ENCODE data around the gene SLC6A11. TPM values are rescaled to one million over a fixed set of nuclear protein-coding genes. Genes with fewer than 3 reads are reported as not detected.

The SLC6A11 gene
- total RNA-seq, 1 experiment from 2014 or later, result 0.85 TPM

DNA sequence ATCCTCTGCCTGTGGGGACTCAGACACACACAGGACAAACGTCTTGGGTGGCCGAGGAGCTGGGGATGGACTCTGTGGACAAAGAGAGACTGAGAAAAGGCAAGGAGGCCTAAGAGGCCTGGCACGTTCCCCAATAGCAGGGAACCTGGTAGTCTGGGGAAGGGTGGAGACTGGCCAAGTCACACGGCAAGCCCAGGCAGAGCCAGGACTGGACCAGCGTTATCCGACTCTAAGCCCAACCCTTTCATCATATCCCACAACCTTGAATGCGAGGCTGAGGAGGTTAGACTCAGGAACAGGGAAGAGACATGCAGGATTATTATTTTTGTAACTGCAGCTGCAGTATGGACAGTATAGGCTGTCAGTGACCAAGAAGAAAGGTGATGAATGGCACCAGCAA lies 53.4 kb downstream of the SLC6A11 start (continued):
- TF ChIP-seq, protein P1, sequence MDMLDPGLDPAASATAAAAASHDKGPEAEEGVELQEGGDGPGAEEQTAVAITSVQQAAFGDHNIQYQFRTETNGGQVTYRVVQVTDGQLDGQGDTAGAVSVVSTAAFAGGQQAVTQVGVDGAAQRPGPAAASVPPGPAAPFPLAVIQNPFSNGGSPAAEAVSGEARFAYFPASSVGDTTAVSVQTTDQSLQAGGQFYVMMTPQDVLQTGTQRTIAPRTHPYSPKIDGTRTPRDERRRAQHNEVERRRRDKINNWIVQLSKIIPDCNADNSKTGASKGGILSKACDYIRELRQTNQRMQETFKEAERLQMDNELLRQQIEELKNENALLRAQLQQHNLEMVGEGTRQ (CRISPR knock-in tag; IDR thresholded peaks at IDR 0.05), result no peak
- TF ChIP-seq NR1H2 (CRISPR knock-in tag; IDR thresholded peaks at IDR 0.05) (no peak), NR2C2 (CRISPR knock-in tag; IDR thresholded peaks at IDR 0.05) (no peak)

DNA sequence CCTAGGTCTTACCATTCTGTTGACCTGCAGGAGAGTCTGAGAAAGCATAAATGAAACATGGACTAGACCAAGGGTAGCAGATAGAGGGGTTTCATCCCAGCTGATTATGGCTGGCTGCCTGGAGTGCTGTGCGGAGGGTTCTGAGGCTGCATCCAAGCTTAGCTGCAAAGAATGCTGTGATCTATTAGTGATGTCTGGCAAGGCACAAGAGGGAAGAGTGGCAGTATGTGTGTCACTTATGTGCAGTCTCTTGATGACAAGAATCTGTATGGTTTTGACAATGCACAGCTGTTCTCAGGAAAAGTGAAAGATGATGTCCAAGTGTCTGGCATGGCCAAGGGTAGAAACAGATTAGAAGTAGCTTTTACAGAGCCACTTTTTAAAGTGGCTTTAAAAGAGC lies 54.3 kb downstream of the SLC6A11 start:
- Mint-ChIP-seq H3K27ac (no peak overlapping the region), H3K27me3 (ENCODE audit: low read depth) (peaks cover 98% of the 10 kb centered on the region), H3K36me3 (no peaks in the 10 kb centered on the region), H3K9me3 (no peaks in the 10 kb centered on the region), H3K4me3 (no peak overlapping the region), H3K4me1 (no peaks in the 10 kb centered on the region)
- TF ChIP-seq NFATC4 (CRISPR knock-in tag; IDR thresholded peaks at IDR 0.05), result no peak
- TF ChIP-seq NR1H2 (CRISPR knock-in tag; IDR thresholded peaks at IDR 0.05), result no peak
- no peak for TF ChIP-seq ESRRA (CRISPR knock-in tag; IDR thresholded peaks at IDR 0.05; ENCODE audit: borderline replicate concordance)
- ChIA-PET CTCF (no interaction called here), POLR2A (no interaction called here)
- ATAC-seq, result no peak
- DNase-seq (ENCODE audit: low spot score), result no peak

DNA sequence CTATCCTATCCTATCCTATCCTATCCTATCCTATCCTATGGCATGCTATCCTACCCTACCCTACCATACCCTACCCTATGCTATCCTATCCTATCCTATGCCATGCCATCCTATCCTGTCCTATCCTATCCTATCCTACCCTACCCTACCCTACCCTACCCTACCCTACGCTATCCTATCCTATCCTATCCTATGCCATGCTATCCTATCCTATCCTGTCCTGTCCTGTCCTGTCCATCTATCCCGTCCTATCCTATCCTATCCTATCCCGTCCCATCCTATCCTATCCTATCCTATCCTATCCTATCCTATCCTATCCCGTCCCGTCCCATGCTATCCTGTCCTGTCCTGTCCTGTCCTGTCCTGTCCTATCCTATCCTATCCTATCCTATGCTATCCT lies 57.4 kb downstream of the SLC6A11 start:
- Mint-ChIP-seq H3K27ac (no peak overlapping the region), H3K9me3 (no peaks in the 10 kb centered on the region), H3K4me1 (no peaks in the 10 kb centered on the region), H3K4me3 (no peak overlapping the region), H3K36me3 (no peaks in the 10 kb centered on the region), H3K27me3 (ENCODE audit: low read depth) (peaks cover 100% of the 10 kb centered on the region)
- DNase-seq (ENCODE audit: low spot score) (no peak), ATAC-seq (no peak; the same call in 1 of the 2 replicates)
- TF ChIP-seq MYBL2 (CRISPR knock-in tag; IDR thresholded peaks at IDR 0.05) (no peak), TCF7 (CRISPR knock-in tag; IDR thresholded peaks at IDR 0.05; ENCODE audit: low read depth) (no peak)
- TF ChIP-seq, protein P2, sequence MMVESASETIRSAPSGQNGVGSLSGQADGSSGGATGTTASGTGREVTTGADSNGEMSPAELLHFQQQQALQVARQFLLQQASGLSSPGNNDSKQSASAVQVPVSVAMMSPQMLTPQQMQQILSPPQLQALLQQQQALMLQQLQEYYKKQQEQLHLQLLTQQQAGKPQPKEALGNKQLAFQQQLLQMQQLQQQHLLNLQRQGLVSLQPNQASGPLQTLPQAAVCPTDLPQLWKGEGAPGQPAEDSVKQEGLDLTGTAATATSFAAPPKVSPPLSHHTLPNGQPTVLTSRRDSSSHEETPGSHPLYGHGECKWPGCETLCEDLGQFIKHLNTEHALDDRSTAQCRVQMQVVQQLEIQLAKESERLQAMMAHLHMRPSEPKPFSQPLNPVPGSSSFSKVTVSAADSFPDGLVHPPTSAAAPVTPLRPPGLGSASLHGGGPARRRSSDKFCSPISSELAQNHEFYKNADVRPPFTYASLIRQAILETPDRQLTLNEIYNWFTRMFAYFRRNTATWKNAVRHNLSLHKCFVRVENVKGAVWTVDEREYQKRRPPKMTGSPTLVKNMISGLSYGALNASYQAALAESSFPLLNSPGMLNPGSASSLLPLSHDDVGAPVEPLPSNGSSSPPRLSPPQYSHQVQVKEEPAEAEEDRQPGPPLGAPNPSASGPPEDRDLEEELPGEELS (CRISPR knock-in tag; IDR thresholded peaks at IDR 0.05), result no peak
- ChIA-PET POLR2A (no interaction called here), CTCF (no interaction called here)

DNA sequence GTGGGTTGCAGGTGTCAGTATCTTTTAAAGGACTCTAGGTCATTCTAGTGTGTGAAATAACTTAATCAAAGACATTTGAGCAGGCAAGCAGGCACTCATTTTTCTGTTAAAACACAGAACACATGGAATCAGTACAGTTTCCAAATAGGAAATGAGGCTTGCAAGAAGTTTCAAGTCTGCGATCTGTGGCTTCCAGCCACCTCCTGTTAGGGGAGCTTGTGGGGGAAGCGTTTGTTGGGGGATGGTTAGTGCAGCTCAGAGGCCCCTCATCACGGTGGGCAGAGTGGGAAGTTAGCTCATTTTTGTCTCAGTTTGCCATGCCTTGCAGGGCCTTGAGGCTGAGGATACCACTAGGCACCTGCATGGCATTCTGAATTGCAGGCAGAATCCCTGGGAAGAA lies 59.9 kb downstream of the SLC6A11 start:
- Mint-ChIP-seq H3K27ac (no peak overlapping the region), H3K9me3 (no peaks in the 10 kb centered on the region), H3K4me1 (no peaks in the 10 kb centered on the region), H3K27me3 (ENCODE audit: low read depth) (peaks cover 100% of the 10 kb centered on the region), H3K4me3 (no peak overlapping the region), H3K36me3 (no peaks in the 10 kb centered on the region)
- ChIA-PET CTCF (interaction anchor here (1.0 to 1.1 kb wide), 4 partner anchors 40 to 137 kb away, joined by 3 to 6 read pairs (median 3); no protein-coding TSS in a partner anchor), POLR2A (no interaction called here)
- ATAC-seq (no peak), DNase-seq (ENCODE audit: low spot score) (no peak)
- TF ChIP-seq ZNF263 (CRISPR knock-in tag; IDR thresholded peaks at IDR 0.05; ENCODE audit: low read depth) (no peak), ZNF317 (CRISPR knock-in tag; IDR thresholded peaks at IDR 0.05; ENCODE audit: borderline replicate concordance, low read depth) (no peak), ZNF423 (CRISPR knock-in tag; IDR thresholded peaks at IDR 0.05) (no peak), MYBL2 (CRISPR knock-in tag; IDR thresholded peaks at IDR 0.05) (no peak), NR2C2 (CRISPR knock-in tag; IDR thresholded peaks at IDR 0.05) (no peak), OVOL2 (CRISPR knock-in tag; IDR thresholded peaks at IDR 0.05; ENCODE audit: borderline replicate concordance) (no peak), NR1H2 (CRISPR knock-in tag; IDR thresholded peaks at IDR 0.05) (no peak), JUN (CRISPR knock-in tag; IDR thresholded peaks at IDR 0.05) (no peak)
- TF ChIP-seq, protein P3, sequence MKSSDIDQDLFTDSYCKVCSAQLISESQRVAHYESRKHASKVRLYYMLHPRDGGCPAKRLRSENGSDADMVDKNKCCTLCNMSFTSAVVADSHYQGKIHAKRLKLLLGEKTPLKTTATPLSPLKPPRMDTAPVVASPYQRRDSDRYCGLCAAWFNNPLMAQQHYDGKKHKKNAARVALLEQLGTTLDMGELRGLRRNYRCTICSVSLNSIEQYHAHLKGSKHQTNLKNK (CRISPR knock-in tag; IDR thresholded peaks at IDR 0.05), result no peak
- TF ChIP-seq, protein P4, sequence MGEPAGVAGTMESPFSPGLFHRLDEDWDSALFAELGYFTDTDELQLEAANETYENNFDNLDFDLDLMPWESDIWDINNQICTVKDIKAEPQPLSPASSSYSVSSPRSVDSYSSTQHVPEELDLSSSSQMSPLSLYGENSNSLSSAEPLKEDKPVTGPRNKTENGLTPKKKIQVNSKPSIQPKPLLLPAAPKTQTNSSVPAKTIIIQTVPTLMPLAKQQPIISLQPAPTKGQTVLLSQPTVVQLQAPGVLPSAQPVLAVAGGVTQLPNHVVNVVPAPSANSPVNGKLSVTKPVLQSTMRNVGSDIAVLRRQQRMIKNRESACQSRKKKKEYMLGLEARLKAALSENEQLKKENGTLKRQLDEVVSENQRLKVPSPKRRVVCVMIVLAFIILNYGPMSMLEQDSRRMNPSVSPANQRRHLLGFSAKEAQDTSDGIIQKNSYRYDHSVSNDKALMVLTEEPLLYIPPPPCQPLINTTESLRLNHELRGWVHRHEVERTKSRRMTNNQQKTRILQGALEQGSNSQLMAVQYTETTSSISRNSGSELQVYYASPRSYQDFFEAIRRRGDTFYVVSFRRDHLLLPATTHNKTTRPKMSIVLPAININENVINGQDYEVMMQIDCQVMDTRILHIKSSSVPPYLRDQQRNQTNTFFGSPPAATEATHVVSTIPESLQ (CRISPR knock-in tag; IDR thresholded peaks at IDR 0.05), result no peak
- TF ChIP-seq, protein P5, sequence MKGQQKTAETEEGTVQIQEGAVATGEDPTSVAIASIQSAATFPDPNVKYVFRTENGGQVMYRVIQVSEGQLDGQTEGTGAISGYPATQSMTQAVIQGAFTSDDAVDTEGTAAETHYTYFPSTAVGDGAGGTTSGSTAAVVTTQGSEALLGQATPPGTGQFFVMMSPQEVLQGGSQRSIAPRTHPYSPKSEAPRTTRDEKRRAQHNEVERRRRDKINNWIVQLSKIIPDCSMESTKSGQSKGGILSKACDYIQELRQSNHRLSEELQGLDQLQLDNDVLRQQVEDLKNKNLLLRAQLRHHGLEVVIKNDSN (CRISPR knock-in tag; IDR thresholded peaks at IDR 0.05), result no peak
- TF ChIP-seq, protein P6, sequence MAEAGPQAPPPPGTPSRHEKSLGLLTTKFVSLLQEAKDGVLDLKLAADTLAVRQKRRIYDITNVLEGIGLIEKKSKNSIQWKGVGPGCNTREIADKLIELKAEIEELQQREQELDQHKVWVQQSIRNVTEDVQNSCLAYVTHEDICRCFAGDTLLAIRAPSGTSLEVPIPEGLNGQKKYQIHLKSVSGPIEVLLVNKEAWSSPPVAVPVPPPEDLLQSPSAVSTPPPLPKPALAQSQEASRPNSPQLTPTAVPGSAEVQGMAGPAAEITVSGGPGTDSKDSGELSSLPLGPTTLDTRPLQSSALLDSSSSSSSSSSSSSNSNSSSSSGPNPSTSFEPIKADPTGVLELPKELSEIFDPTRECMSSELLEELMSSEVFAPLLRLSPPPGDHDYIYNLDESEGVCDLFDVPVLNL (CRISPR knock-in tag; IDR thresholded peaks at IDR 0.05; ENCODE audit: borderline replicate concordance, low read depth), result no peak
- TF ChIP-seq, protein P7, sequence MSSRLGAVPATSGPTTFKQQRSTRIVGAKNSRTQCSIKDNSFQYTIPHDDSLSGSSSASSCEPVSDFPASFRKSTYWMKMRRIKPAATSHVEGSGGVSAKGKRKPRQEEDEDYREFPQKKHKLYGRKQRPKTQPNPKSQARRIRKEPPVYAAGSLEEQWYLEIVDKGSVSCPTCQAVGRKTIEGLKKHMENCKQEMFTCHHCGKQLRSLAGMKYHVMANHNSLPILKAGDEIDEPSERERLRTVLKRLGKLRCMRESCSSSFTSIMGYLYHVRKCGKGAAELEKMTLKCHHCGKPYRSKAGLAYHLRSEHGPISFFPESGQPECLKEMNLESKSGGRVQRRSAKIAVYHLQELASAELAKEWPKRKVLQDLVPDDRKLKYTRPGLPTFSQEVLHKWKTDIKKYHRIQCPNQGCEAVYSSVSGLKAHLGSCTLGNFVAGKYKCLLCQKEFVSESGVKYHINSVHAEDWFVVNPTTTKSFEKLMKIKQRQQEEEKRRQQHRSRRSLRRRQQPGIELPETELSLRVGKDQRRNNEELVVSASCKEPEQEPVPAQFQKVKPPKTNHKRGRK (CRISPR knock-in tag; IDR thresholded peaks at IDR 0.05; ENCODE audit: borderline replicate concordance), result no peak
- TF ChIP-seq, protein P1 (CRISPR knock-in tag; IDR thresholded peaks at IDR 0.05), result no peak
- TF ChIP-seq, protein P8, sequence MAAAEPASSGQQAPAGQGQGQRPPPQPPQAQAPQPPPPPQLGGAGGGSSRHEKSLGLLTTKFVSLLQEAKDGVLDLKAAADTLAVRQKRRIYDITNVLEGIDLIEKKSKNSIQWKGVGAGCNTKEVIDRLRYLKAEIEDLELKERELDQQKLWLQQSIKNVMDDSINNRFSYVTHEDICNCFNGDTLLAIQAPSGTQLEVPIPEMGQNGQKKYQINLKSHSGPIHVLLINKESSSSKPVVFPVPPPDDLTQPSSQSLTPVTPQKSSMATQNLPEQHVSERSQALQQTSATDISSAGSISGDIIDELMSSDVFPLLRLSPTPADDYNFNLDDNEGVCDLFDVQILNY (CRISPR knock-in tag; IDR thresholded peaks at IDR 0.05), result no peak

All from WTC11 (cell line).